Thymus (tissue), 11 donors: ENCODE measurements around the gene COX8A. TPM values are rescaled to one million over a fixed set of nuclear protein-coding genes. Genes with fewer than 3 reads are reported as not detected.

Experiments used
- DNase-seq, 9 donors: peaks; one replicate each; pipeline ENCODE4 v3.0.0-alpha.2; 2013; ENCODE audit warnings: low spot score in 9 of 9, low read depth in 6 of 9, missing footprints in 1 of 9
- H3K27ac ChIP-seq, 2 donors: one replicate each; pipeline ENCODE4 v1.5.1; 2013; ENCODE audit warnings: control low read depth in 1 of 2, low read depth in 1 of 2, low read length in 1 of 2, mild to moderate bottlenecking in 1 of 2, moderate library complexity in 1 of 2
- H3K27me3 ChIP-seq, 2 donors: one replicate each; pipeline ENCODE4 v1.5.1; 2013; ENCODE audit warnings: low read length in 1 of 2; ENCODE audit not compliant: control insufficient read depth in 2 of 2, insufficient read depth in 1 of 2
- H3K36me3 ChIP-seq, 2 donors: one replicate each; pipeline ENCODE4 v1.5.1; 2013; ENCODE audit warnings: low read length in 1 of 2, mild to moderate bottlenecking in 1 of 2, moderate library complexity in 1 of 2; ENCODE audit not compliant: control insufficient read depth in 2 of 2, insufficient read depth in 2 of 2
- H3K4me1 ChIP-seq, 2 donors: one replicate each; pipeline ENCODE4 v1.5.1; 2013; ENCODE audit warnings: low read length in 2 of 2; ENCODE audit not compliant: control insufficient read depth in 2 of 2, insufficient read depth in 2 of 2
- H3K4me3 ChIP-seq, 2 donors: one replicate each; pipeline ENCODE4 v1.5.1; 2013; ENCODE audit warnings: low read length in 2 of 2, control low read depth in 1 of 2, mild to moderate bottlenecking in 1 of 2
- H3K9me3 ChIP-seq, 2 donors: one replicate each; pipeline ENCODE4 v1.5.1; 2013; ENCODE audit warnings: low read length in 1 of 2, mild to moderate bottlenecking in 1 of 2; ENCODE audit not compliant: control insufficient read depth in 2 of 2, insufficient read depth in 1 of 2
- WGBS: extraction: QIAGEN DNeasy Blood & Tissue Kit; methylation state at CpG from one replicate; pipeline ENCODE4 v1.1.7; 2013; 5-methylcytosine and 5-hydroxymethylcytosine counted together
- polyA plus RNA-seq: library from polyadenylated mRNA; stranded (reverse); fragments of 200-250 nt; gene quantifications from one replicate; pipeline ENCODE4 v1.2.3, GENCODE V29; 2013
- total RNA-seq: library from RNA; stranded (reverse); fragments of 120-200 nt; gene quantifications from one replicate; pipeline ENCODE4 v1.2.4, GENCODE V29; 2013
- donor health status: healthy.

COX8A gene
- total and polyA plus RNA-seq, 2 donors, result 411 to 418 TPM

DNA sequence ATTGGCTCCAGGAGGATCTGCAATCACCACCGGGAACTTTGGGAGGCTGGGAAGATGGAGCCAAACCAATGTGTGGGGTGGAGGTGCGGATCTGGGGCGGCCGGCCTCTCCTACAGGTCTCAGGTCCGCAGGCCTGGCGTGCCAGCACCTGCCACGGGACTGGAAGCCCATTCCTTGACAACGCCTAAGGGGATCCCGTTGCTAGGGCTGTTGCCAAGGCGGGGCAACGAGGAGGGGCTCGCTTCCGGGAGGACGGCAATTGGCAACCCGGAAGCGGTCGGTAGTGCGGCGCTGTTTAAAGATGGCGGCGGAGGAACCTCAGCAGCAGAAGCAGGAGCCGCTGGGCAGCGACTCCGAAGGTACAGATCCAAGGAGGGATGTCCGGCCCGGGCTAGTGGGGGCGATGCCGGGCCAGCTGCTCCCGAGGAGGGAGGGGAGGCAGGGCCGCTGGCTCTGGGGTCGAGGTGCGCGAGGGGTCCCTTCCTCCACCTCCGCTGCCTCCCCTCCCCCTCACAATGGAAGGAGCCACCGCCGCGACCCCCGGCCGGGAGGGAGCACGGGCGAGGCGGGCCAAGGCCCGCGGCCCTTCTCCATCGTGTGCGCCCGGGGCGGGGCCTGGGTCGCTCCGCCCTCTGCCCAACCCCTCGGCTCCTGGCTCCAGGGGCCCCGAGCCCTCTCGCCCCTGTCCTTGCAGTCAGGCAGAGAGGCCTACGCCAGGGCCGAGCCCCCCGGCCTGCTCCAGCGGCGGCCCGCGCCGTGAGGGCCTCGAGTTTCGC is 11.9 kb downstream of the COX8A start, which contains the start of gene OTUB1:
Gene OTUB1 (plus strand): TSS at position 283 of the 776 bp plus-strand sequence. CDS start 19 bp downstream, at position 302.
- Histone ChIP-seq H3K9me3 (no peaks in the 10 kb centered on the region), H3K36me3 (peaks cover 22 to 28% of the 10 kb centered on the region in 2 donors), H3K4me3 (peak within 1 kb of the TSS; percentile 81 to 97), H3K27ac (peak within 1 kb of the TSS; percentile 69 to 87), H3K27me3 (no peaks in the 10 kb centered on the region), H3K4me1 (peaks cover 11 to 27% of the 10 kb centered on the region in 2 donors)
- peak; percentile 66 to 91 (median 73) for DNase-seq
- WGBS, result under 1% methylated on average over 63 of the region's 63 CpGs

DNA sequence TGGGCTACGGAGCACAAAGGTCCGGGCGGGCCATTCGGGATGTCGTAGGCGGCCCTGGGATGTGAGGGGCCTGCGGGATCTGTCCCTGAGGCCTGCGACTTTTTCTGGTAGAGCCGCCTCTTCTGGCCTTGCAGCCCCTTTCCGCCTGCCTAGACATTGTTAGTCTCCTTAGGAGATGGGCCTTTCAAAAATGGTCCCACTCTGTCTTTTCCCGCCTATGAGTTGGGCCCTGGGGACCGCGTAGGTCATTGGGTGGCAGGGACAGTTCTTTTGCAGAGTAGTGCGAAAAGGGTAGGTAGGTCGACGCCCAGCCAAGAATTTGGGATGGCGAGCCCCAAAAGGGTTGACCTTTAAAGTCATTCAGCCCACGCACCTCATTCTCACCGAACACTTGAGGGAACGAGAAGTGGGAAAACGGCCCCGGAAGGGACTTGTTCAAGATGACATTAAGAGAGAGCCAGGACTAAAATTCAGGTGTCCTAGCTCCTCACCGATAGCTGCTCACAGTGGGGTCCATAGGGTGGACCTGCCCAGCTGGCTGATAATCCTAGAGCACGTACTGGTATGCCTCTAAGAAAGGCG is 12.6 kb downstream of the COX8A start:
- Histone ChIP-seq H3K27me3 (no peaks in the 10 kb centered on the region), H3K4me3 (peak overlapping the region; percentile 81 to 97), H3K36me3 (peaks cover 26 to 32% of the 10 kb centered on the region in 2 donors), H3K9me3 (no peaks in the 10 kb centered on the region), H3K4me1 (peaks cover 11 to 27% of the 10 kb centered on the region in 2 donors), H3K27ac (peak overlapping the region in 1 of 2 donors; percentile 17)
- DNase-seq, result no peak
- WGBS, result 58% methylated on average over 25 of the region's 25 CpGs

GRCh38 chr11:63991558-63991957 is 17.1 kb downstream of the COX8A start:
- Histone ChIP-seq H3K4me1 (peaks cover 7 to 11% of the 10 kb centered on the region in 2 donors), H3K36me3 (peaks cover 57 to 64% of the 10 kb centered on the region in 2 donors), H3K27me3 (no peaks in the 10 kb centered on the region), H3K9me3 (no peaks in the 10 kb centered on the region), H3K27ac (no peak overlapping the region), H3K4me3 (no peak overlapping the region)
- 98% methylated on average over 10 of the region's 10 CpGs for WGBS
- DNase-seq, result no peak

DNA sequence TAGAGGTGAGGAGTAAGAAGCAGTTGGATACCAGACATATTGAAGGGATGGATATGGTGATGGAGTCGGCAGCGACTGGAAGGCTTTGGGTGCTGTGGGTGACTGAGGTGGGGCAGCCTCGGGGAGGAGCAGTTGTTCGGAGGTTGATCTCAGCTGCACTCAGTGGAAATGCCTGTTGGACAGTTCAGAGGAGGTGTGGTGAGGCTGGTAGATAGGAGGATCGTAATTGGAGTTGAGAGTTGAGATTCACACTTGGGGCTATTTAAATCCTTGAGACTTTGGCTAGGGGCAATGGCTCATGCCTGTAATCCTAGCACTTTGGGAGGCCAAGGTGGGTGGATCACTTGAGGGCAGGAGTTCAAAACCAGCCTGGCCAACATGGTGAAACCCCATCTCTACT is 18.7 kb downstream of the COX8A start:
- H3K9me3 ChIP-seq, result no peaks in the 10 kb centered on the region
- 98% methylated on average over 5 of the region's 5 CpGs for WGBS
- H3K4me3 ChIP-seq, result no peak overlapping the region
- peaks cover 73 to 76% of the 10 kb centered on the region in 2 donors for H3K36me3 ChIP-seq
- H3K27me3 ChIP-seq, result no peaks in the 10 kb centered on the region
- H3K4me1 ChIP-seq, result peaks cover 0 to 2% of the 10 kb centered on the region in 2 donors
- no peak for DNase-seq
- H3K27ac ChIP-seq, result no peak overlapping the region

- Histone ChIP-seq H3K4me3 (no peak overlapping the region), H3K9me3 (no peaks in the 10 kb centered on the region), H3K27me3 (peaks cover under 1 to 5% of the 10 kb centered on the region in 2 donors), H3K36me3 (peaks cover 71 to 73% of the 10 kb centered on the region in 2 donors), H3K27ac (no peak overlapping the region), H3K4me1 (no peaks in the 10 kb centered on the region)
- no peak for DNase-seq
- 97% methylated on average over 6 of the region's 6 CpGs for WGBS
Observed at GRCh38 chr11:63993993-63994392, 19.6 kb downstream of the COX8A start.

- H3K36me3 ChIP-seq, result peaks cover 53 to 59% of the 10 kb centered on the region in 2 donors
- H3K27ac ChIP-seq, result no peak overlapping the region
- no peak overlapping the region for H3K4me3 ChIP-seq
- no peaks in the 10 kb centered on the region for H3K9me3 ChIP-seq
- DNase-seq, result no peak
- H3K27me3 ChIP-seq, result peaks cover 22 to 28% of the 10 kb centered on the region in 2 donors
- peaks cover 6 to 16% of the 10 kb centered on the region in 2 donors for H3K4me1 ChIP-seq
- 97% methylated on average over 18 of the region's 18 CpGs for WGBS
Observed at GRCh38 chr11:63996512-63996911, 22.1 kb downstream of the COX8A start.

DNA sequence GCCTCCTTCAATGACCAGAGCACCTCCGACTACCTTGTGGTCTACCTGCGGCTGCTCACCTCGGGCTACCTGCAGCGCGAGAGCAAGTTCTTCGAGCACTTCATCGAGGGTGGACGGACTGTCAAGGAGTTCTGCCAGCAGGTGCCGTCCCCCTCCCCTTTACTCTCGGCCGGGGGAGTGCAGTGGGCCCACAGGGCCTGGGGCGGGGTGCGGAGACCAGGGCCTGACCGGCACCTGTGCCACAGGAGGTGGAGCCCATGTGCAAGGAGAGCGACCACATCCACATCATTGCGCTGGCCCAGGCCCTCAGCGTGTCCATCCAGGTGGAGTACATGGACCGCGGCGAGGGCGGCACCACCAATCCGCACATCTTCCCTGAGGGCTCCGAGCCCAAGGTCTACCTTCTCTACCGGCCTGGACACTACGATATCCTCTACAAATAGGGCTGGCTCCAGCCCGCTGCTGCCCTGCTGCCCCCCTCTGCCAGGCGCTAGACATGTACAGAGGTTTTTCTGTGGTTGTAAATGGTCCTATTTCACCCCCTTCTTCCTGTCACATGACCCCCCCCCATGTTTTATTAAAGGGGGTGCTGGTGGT is 22.8 kb downstream of the COX8A start:
- peaks cover 50 to 55% of the 10 kb centered on the region in 2 donors for H3K36me3 ChIP-seq
- H3K4me3 ChIP-seq, result no peak overlapping the region
- WGBS, result 96% methylated on average over 27 of the region's 27 CpGs
- H3K9me3 ChIP-seq, result no peaks in the 10 kb centered on the region
- H3K27me3 ChIP-seq, result peaks cover 26 to 35% of the 10 kb centered on the region in 2 donors
- H3K4me1 ChIP-seq, result peaks cover 6 to 22% of the 10 kb centered on the region in 2 donors
- no peak for DNase-seq
- H3K27ac ChIP-seq, result no peak overlapping the region

DNA sequence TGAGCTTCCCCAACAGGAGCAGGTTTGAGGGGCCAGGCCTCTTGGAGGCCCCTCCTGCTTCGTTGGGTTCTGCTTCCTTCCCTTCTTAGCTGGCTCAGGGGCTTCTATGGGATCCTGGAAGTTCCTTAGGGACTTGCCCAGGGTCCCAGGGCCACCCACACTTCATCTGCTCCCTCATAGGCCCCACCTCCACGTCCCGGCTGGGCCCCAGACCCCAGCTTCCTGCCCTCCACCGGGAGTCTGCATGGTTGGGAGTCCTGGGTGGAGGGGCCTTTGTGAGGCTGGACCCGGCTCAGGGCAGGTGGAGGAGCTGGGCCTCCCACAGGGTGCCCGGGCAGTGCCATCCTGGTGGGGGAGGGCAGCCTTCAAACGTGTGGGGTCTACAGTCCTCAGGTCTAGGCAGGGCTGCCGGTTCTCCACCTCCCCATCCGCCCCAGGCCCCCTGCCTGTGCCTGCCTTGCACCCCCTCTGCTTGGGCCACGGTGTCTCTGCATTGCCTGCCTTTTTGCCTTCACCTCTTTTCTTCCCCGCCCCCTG is 23.4 kb downstream of the COX8A start:
- peaks cover 26 to 41% of the 10 kb centered on the region in 2 donors for H3K27me3 ChIP-seq
- DNase-seq, result no peak
- H3K9me3 ChIP-seq, result no peaks in the 10 kb centered on the region
- peaks cover 48 to 54% of the 10 kb centered on the region in 2 donors for H3K36me3 ChIP-seq
- no peak overlapping the region for H3K4me3 ChIP-seq
- H3K4me1 ChIP-seq, result peaks cover 6 to 23% of the 10 kb centered on the region in 2 donors
- 93% methylated on average over 11 of the region's 11 CpGs for WGBS
- no peak overlapping the region for H3K27ac ChIP-seq
